ENCODE measurements around the gene AVPR2.

The AVPR2 gene

DNA sequence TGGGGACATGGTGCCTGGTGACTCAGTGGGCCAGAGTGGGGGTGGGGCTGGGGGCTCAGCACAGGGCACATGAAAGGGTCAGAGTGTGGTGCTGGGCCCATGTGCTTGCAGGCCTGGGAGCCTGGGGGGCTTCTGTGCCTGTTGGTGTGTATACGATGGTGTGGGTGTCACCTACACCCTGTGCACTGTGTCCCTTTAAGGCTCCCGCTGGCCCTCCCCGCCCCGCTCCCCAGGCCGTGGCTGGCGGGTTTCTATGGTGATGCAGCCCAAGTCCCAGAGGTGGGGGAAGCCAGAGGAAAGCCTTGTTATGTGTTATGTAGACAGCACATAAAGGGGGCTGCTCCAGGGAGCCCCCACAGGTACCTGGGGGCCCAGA lies 24.0 kb upstream of the AVPR2 start:
- ATAC-seq: no peak

GRCh38 chrX:153881281-153881680 lies 23.2 kb upstream of the AVPR2 start:
- TF ChIP-seq ZNF8 (CRISPR knock-in tag; IDR thresholded peaks at IDR 0.05) (no peak), ZNF70 (CRISPR knock-in tag; IDR thresholded peaks at IDR 0.05) (no peak), PATZ1 (CRISPR knock-in tag; IDR thresholded peaks at IDR 0.05; ENCODE audit: borderline replicate concordance) (no peak), CSDC2 (CRISPR knock-in tag; IDR thresholded peaks at IDR 0.05) (no peak)
- no peak for ATAC-seq

More for the DNA sequence above, 24.0 kb upstream of the AVPR2 start:
- TF ChIP-seq POU6F1 (CRISPR knock-in tag; IDR thresholded peaks at IDR 0.05; ENCODE audit: borderline replicate concordance, low read depth): no peak
- no peak for TF ChIP-seq CSDC2 (CRISPR knock-in tag; IDR thresholded peaks at IDR 0.05)
- TF ChIP-seq, protein P1, sequence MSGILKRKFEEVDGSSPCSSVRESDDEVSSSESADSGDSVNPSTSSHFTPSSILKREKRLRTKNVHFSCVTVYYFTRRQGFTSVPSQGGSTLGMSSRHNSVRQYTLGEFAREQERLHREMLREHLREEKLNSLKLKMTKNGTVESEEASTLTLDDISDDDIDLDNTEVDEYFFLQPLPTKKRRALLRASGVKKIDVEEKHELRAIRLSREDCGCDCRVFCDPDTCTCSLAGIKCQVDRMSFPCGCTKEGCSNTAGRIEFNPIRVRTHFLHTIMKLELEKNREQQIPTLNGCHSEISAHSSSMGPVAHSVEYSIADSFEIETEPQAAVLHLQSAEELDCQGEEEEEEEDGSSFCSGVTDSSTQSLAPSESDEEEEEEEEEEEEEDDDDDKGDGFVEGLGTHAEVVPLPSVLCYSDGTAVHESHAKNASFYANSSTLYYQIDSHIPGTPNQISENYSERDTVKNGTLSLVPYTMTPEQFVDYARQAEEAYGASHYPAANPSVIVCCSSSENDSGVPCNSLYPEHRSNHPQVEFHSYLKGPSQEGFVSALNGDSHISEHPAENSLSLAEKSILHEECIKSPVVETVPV (CRISPR knock-in tag; IDR thresholded peaks at IDR 0.05): no peak
- TF ChIP-seq TSHZ2 (CRISPR knock-in tag; IDR thresholded peaks at IDR 0.05): no peak
- TF ChIP-seq ISL1 (CRISPR knock-in tag; IDR thresholded peaks at IDR 0.05): no peak
- TF ChIP-seq TCF4 (CRISPR knock-in tag; IDR thresholded peaks at IDR 0.05; ENCODE audit: borderline replicate concordance): no peak
- no peak for TF ChIP-seq ZC3H10 (CRISPR knock-in tag; IDR thresholded peaks at IDR 0.05)
- no peak for TF ChIP-seq OSR1 (CRISPR knock-in tag; IDR thresholded peaks at IDR 0.05)
- TF ChIP-seq GLIS3 (CRISPR knock-in tag; IDR thresholded peaks at IDR 0.05): no peak
- TF ChIP-seq ESRRG (CRISPR knock-in tag; IDR thresholded peaks at IDR 0.05): no peak

DNA sequence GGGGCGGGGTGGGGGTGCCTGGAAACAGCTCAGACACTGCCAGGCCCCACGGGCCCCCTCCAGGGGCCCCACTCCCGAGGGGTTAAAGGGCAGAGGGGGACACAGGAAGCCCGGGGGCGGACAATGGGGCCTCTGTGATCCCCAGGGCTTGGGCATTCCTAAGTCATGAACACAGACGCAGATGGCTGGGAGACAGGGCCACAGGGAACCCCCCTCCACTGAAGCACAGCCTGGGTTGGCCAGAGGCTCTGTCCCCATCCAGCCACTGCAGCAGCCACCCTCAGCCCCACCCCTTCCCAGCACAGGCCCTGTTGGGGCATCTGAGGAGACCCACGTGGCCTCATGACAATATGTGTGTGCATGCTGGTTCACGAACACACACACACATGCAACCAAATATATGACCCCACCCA lies 22.4 kb upstream of the AVPR2 start:
- TF ChIP-seq RARB (CRISPR knock-in tag; IDR thresholded peaks at IDR 0.05) (no peak), POU6F1 (CRISPR knock-in tag; IDR thresholded peaks at IDR 0.05; ENCODE audit: borderline replicate concordance, low read depth) (no peak), TOX (CRISPR knock-in tag; IDR thresholded peaks at IDR 0.05; ENCODE audit: borderline replicate concordance) (no peak), OSR1 (CRISPR knock-in tag; IDR thresholded peaks at IDR 0.05) (no peak)

DNA sequence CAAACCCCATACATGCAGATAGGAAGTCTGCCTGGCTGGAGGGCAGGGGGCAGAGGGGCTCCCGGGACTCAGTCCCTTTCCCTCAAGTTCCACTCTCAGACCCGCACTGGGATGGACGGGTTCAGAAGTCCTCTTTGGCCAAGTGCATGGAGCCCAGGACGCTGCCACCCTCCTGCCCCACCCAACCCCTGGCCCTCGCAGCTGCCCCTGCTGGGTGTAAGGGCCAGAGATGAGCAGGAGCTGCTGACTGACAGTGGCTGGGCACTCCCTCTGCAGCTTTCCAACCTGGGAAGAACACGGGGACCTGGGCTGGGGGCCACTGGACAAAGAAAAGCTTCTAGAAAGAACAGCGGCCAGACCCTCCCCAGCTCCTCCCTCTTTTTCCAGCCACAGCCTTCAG lies 21.9 kb upstream of the AVPR2 start:
- TF ChIP-seq RARB (CRISPR knock-in tag; IDR thresholded peaks at IDR 0.05) (no peak), ARNTL (CRISPR knock-in tag; IDR thresholded peaks at IDR 0.05; ENCODE audit: borderline replicate concordance, low read depth) (no peak), ZFP3 (CRISPR knock-in tag; IDR thresholded peaks at IDR 0.05) (no peak), ESRRG (CRISPR knock-in tag; IDR thresholded peaks at IDR 0.05) (no peak), ZFP30 (CRISPR knock-in tag; IDR thresholded peaks at IDR 0.05) (no peak), TCF4 (CRISPR knock-in tag; IDR thresholded peaks at IDR 0.05; ENCODE audit: borderline replicate concordance) (no peak), ZNF70 (CRISPR knock-in tag; IDR thresholded peaks at IDR 0.05) (no peak), POU6F1 (CRISPR knock-in tag; IDR thresholded peaks at IDR 0.05; ENCODE audit: borderline replicate concordance, low read depth) (no peak)
- TF ChIP-seq, protein P2, sequence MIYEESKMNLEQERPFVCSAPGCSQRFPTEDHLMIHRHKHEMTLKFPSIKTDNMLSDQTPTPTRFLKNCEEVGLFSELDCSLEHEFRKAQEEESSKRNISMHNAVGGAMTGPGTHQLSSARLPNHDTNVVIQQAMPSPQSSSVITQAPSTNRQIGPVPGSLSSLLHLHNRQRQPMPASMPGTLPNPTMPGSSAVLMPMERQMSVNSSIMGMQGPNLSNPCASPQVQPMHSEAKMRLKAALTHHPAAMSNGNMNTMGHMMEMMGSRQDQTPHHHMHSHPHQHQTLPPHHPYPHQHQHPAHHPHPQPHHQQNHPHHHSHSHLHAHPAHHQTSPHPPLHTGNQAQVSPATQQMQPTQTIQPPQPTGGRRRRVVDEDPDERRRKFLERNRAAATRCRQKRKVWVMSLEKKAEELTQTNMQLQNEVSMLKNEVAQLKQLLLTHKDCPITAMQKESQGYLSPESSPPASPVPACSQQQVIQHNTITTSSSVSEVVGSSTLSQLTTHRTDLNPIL (CRISPR knock-in tag; IDR thresholded peaks at IDR 0.05; ENCODE audit: low read depth): no peak
- TF ChIP-seq, protein P1 (CRISPR knock-in tag; IDR thresholded peaks at IDR 0.05): no peak
- no peak for ATAC-seq

More for the DNA sequence above, 22.4 kb upstream of the AVPR2 start:
- ATAC-seq: no peak
